Measurements from ENCODE around the gene RIGI. TPM values are rescaled to one million over a fixed set of nuclear protein-coding genes. Genes with fewer than 3 reads are reported as not detected.

RIGI gene
- total and polyA plus RNA-seq, 2 of the 4 experiments (the other 2 are of a cell fraction), result 4.8 to 13.6 TPM

- DNase-seq (no peak), ATAC-seq (ENCODE audit: low read depth) (no peak)
- dilution Hi-C loops (cut with HindIII; ENCODE audit: low sequenced_read_pairs, unreplicated experiment), result loop anchor here (25.0 kb wide), 1 partner anchor 138 kb away; no protein-coding TSS in a partner anchor
- BruUV-seq (replicated peaks), result no TSS peak
- Histone ChIP-seq H3K4ac (ENCODE audit: low read depth, low read length) (no peak overlapping the region), H3K27ac (ENCODE audit: insufficient read depth, low read length) (no peak overlapping the region), H3K14ac (replicated peaks; ENCODE audit: low read depth, low read length) (no peak overlapping the region), H3K27me3 (ENCODE audit: control insufficient read depth, insufficient read depth, low read length) (no peaks in the 10 kb centered on the region; the same call in 1 of the 2 replicates), H2AK9ac (replicated peaks; ENCODE audit: low read depth, low read length, poor library complexity) (no peak overlapping the region), H4K5ac (ENCODE audit: low read depth, low read length) (no peak overlapping the region), H3K36me3 (ENCODE audit: control insufficient read depth, insufficient read depth, low read length) (peaks cover 4% of the 10 kb centered on the region; the same call in 1 of the 2 replicates), H2AK5ac (ENCODE audit: low read depth, low read length) (no peak overlapping the region), H3K4me3 (ENCODE audit: insufficient read depth, low read depth, low read length) (no peak overlapping the region), H3K56ac (ENCODE audit: extremely low read depth, insufficient read depth, low read length) (no peak overlapping the region), H4K91ac (ENCODE audit: insufficient read depth, low read depth, low read length) (no peak overlapping the region), H2BK5ac (ENCODE audit: low read depth, low read length, poor library complexity, severe bottlenecking) (no peak overlapping the region), H3K4me2 (ENCODE audit: low read depth, low read length) (no peak overlapping the region), H2BK120ac (ENCODE audit: low read depth, low read length) (no peak overlapping the region), H3K9me3 (ENCODE audit: control insufficient read depth, insufficient read depth, low read length) (no peaks in the 10 kb centered on the region), H4K8ac (ENCODE audit: low read depth in 2 of 2, low read length in 2 of 2) (no peak overlapping the region), H3K4me1 (ENCODE audit: control insufficient read depth, insufficient read depth, low read length) (no peaks in the 10 kb centered on the region), H2AFZ (replicated peaks; ENCODE audit: low read length, poor library complexity) (no peak overlapping the region), H3K9ac (ENCODE audit: low read depth, low read length) (no peak overlapping the region), H3K18ac (ENCODE audit: low read depth, low read length) (no peak overlapping the region), H2BK15ac (ENCODE audit: low read depth, low read length) (no peak overlapping the region), H3K23ac (ENCODE audit: low read depth, low read length) (no peak overlapping the region), H3K9me1 (ENCODE audit: insufficient read depth, low read length) (no peaks in the 10 kb centered on the region), H3K79me1 (ENCODE audit: low read depth in 1 of 2, low read length in 2 of 2) (peaks cover 4 to 8% of the 10 kb centered on the region in 2 experiments; a peak in 2 of 4 replicates), H2BK20ac (ENCODE audit: low read depth, low read length) (no peak overlapping the region), H4K20me1 (ENCODE audit: insufficient read depth, low read length) (peaks cover 3% of the 10 kb centered on the region; the same call in 1 of the 2 replicates)
- ChIA-PET CTCF (interaction anchor here (0.6 to 11.5 kb wide), 3 partner anchors 48 to 197 kb away, joined by 3 to 189 read pairs (median 4); no protein-coding TSS in a partner anchor), POLR2A (ENCODE audit: unreplicated experiment) (no interaction called here)
- TF ChIP-seq MXI1 (IDR thresholded peaks at IDR 0.05; ENCODE audit: borderline replicate concordance, low read depth, low read length), result no peak
- no peak for TF ChIP-seq CHD1 (IDR thresholded peaks at IDR 0.05; ENCODE audit: low read depth, low read length)
- TF ChIP-seq USF2 (IDR thresholded peaks at IDR 0.05; ENCODE audit: low read depth, low read length), result no peak
- no peak for TF ChIP-seq MAZ (IDR thresholded peaks at IDR 0.05; ENCODE audit: borderline replicate concordance, low read depth, low read length)
- no peak for TF ChIP-seq NFE2L2 (IDR thresholded peaks at IDR 0.05; ENCODE audit: low read depth, low read length)
- TF ChIP-seq ELK1 (IDR thresholded peaks at IDR 0.05; ENCODE audit: borderline replicate concordance, low read depth, low read length), result no peak
- TF ChIP-seq CEBPB (IDR thresholded peaks at IDR 0.05; ENCODE audit: low read depth, low read length), result no peak
- no peak for TF ChIP-seq POLR2A (IDR thresholded peaks at IDR 0.05; ENCODE audit: low read depth, low read length)
- intact Hi-C loops (cut with micrococcal nuclease), result loop anchor here (5.0 kb wide), 1 partner anchor 143 kb away; no protein-coding TSS in a partner anchor
- in situ Hi-C loops (cut with MboI; ENCODE audit: low sequenced_read_pairs), result loop anchor here (5.0 kb wide), 1 partner anchor 193 kb away; the partner anchor contains the start of gene ACO1
- WGBS, 2 experiments (ENCODE audit: extremely low coverage in 2 of 2, insufficient read length in 1 of 2), result no CpG with 5 or more reads among the region's 1 CpG
Measured at GRCh38 chr9:32574858-32575257, 48.9 kb upstream of the RIGI start.
